ENCODE results near the gene ARRDC3.

The ARRDC3 gene

DNA sequence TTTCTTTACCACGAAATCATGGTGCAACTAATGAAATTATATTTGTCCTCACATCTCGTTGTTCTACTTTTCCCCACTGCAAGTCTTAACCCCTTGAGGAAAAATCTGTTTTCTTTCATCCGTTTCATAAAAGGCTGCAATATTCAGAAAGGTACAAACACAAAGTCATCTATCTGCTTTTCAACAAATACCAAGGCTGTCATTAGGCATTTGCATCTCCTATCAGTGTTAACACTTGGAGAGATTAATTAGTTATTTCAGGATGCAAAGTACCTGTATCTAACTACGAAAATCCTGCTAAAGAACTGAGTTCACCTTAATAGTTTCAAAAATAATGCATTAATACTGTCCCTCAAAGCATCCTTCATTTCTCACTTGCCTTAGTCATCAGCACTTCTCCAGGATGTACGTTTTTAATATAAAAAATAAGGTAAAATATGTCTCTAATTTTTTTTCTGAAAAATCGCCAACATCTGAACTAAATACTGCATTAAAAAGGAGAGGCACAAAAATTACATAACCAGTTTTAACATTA is 1.8 kb downstream of the ARRDC3 start:
- TF ChIP-seq CTCF (IDR thresholded peaks at IDR 0.05; ENCODE audit: low read depth, low read length) (no peak), EZH2phosphoT487 (IDR thresholded peaks at IDR 0.05; ENCODE audit: low read depth) (no peak)
- Histone ChIP-seq H3K36me3 (replicated peaks; ENCODE audit: low read depth, low read length) (peaks cover 17% of the 10 kb centered on the region), H2AFZ (ENCODE audit: low read depth, low read length) (no peak overlapping the region), H3K27me3 (ENCODE audit: low read depth, low read length) (no peaks in the 10 kb centered on the region), H3K4me1 (ENCODE audit: low read length) (peaks cover 11% of the 10 kb centered on the region), H3K9me3 (ENCODE audit: insufficient read depth, low read length) (no peaks in the 10 kb centered on the region), H3K27ac (ENCODE audit: low read length) (peak overlapping the region; percentile 97), H3K9ac (ENCODE audit: low read length) (peak overlapping the region; percentile 83), H3K79me2 (ENCODE audit: low read length) (peaks cover 57% of the 10 kb centered on the region), H4K20me1 (ENCODE audit: insufficient read depth, low read length) (no peaks in the 10 kb centered on the region), H3K4me3 (ENCODE audit: low read length) (peak overlapping the region; percentile 96), H3K4me2 (ENCODE audit: low read length) (peak overlapping the region; percentile 76)

DNA sequence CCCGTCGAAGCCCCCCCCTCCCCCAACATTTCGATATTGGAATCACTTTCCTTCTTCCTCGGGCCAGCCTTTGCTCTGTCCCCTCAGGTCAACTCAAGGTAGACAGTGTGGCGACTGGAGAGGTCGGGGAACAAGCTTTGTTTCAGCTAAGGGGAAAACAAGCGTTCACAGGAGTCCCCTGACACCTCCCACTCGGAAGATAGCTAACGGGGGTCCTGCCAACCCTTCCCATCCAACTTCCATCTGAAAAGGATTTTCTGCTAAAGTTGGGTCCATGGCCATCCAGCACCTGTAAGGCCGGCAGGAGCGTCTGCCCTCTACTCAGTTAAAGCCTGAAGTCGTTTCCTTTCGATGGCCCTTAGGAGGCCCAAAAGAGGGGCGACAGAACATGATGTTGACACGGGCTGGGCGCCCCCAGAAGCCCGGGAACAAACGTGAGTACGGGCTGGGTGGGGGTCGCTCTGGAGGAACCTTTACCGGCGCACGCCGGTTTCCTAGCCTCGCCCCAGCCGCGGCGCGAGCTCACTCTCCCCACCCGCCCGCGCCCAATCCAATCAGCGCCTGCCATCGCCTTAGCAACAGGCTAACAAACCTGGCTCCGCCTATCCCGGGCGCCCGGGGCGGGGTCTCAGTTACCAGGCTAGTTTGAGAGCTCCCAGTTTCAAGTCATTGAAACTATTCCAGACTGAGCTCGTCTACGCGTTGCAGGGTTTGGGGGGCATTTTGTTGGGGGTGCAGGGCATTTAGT is 2.5 kb downstream of the ARRDC3 start:
- Histone ChIP-seq H3K9me3 (ENCODE audit: insufficient read depth, low read length) (no peaks in the 10 kb centered on the region), H2AFZ (ENCODE audit: low read depth, low read length) (no peak overlapping the region), H3K9ac (ENCODE audit: low read length) (peak overlapping the region; percentile 98), H3K27me3 (ENCODE audit: low read depth, low read length) (no peaks in the 10 kb centered on the region), H3K27ac (ENCODE audit: low read length) (peak overlapping the region; percentile 97), H3K4me1 (ENCODE audit: low read length) (peaks cover 11% of the 10 kb centered on the region), H3K4me2 (ENCODE audit: low read length) (peak overlapping the region; percentile 81), H3K4me3 (ENCODE audit: low read length) (peak overlapping the region; percentile 96), H4K20me1 (ENCODE audit: insufficient read depth, low read length) (no peaks in the 10 kb centered on the region), H3K79me2 (ENCODE audit: low read length) (peaks cover 57% of the 10 kb centered on the region), H3K36me3 (replicated peaks; ENCODE audit: low read depth, low read length) (peaks cover 20% of the 10 kb centered on the region)
- no peak for TF ChIP-seq EZH2phosphoT487 (IDR thresholded peaks at IDR 0.05; ENCODE audit: low read depth)
- TF ChIP-seq CTCF (IDR thresholded peaks at IDR 0.05; ENCODE audit: low read depth, low read length): no peak

DNA sequence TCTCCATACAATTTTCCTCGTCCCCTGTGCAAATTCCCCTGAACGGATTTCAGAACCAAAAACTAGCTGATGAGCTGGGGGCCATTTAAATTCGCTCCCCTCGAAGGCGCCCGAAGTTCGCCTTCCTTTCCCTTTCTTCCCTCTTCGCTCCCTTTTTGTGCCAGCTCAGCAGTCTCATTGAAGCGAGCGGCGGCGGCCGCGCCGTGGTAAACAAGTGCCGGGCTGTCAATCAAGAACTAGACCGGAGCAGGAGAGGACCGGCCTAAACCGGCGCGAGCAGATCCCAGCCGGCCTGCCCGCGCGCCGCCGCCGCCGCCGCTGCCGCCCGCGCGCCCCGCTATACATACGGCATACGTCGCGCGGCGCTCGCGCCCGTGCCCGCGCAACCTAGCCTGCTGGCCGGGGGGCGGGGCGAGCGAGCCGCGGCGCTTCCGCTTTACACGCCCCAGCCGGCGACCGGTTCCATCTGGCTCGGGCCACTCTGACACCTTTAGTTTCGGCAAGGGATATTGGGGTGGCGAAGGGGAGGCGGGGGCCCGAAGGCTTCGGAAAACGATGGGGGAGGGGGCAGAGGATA is 3.1 kb downstream of the ARRDC3 start:
- H2AFZ ChIP-seq (ENCODE audit: low read depth, low read length): peak overlapping the region; percentile 66
- no peaks in the 10 kb centered on the region for H3K27me3 ChIP-seq (ENCODE audit: low read depth, low read length)
- peaks cover 57% of the 10 kb centered on the region for H3K79me2 ChIP-seq (ENCODE audit: low read length)
- H3K4me2 ChIP-seq (ENCODE audit: low read length): peak overlapping the region; percentile 81
- no peak for TF ChIP-seq CTCF (IDR thresholded peaks at IDR 0.05; ENCODE audit: low read depth, low read length)
- TF ChIP-seq EZH2phosphoT487 (IDR thresholded peaks at IDR 0.05; ENCODE audit: low read depth): no peak
- peak overlapping the region; percentile 98 for H3K9ac ChIP-seq (ENCODE audit: low read length)
- peaks cover 11% of the 10 kb centered on the region for H3K4me1 ChIP-seq (ENCODE audit: low read length)
- H3K27ac ChIP-seq (ENCODE audit: low read length): peak overlapping the region; percentile 97
- peaks cover 21% of the 10 kb centered on the region for H3K36me3 ChIP-seq (replicated peaks; ENCODE audit: low read depth, low read length)
- H3K9me3 ChIP-seq (ENCODE audit: insufficient read depth, low read length): no peaks in the 10 kb centered on the region
- H3K4me3 ChIP-seq (ENCODE audit: low read length): peak overlapping the region; percentile 96
- H4K20me1 ChIP-seq (ENCODE audit: insufficient read depth, low read length): no peaks in the 10 kb centered on the region

DNA sequence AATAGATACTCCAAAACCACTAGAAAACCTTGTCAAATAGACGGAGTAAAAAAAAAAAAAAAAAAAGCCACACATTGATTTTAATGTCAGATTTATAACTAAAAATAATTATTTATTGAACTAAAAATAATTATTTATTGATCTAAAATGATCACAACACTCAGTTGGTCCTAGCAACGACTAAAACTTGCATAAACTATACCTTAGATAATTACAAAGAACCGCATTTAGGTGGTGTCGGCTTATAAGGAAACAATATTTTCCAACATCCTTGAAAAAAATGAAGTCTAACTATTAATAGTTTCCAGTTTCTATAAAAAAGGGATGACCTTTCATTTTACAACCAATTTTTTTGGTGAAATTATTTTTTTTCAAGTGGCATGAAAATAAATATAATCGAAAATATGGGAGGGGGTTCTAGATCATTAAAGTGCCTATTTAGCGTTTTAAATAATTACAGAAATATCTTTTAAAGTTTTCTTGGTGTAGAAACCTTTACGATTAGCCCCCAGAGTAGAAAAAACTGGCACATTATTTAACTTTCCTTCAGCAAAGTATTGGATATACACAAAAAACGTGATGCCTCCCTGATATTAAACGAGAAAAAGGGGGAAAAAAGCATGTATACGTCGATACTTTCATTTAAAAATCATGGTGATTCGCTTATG is 3.7 kb downstream of the ARRDC3 start:
- no peaks in the 10 kb centered on the region for H3K9me3 ChIP-seq (ENCODE audit: insufficient read depth, low read length)
- peaks cover 27% of the 10 kb centered on the region for H3K36me3 ChIP-seq (replicated peaks; ENCODE audit: low read depth, low read length)
- no peaks in the 10 kb centered on the region for H3K27me3 ChIP-seq (ENCODE audit: low read depth, low read length)
- no peak for TF ChIP-seq CTCF (IDR thresholded peaks at IDR 0.05; ENCODE audit: low read depth, low read length)
- no peak for TF ChIP-seq EZH2phosphoT487 (IDR thresholded peaks at IDR 0.05; ENCODE audit: low read depth)
- peak overlapping the region; percentile 88 for H3K4me3 ChIP-seq (ENCODE audit: low read length)
- peak overlapping the region; percentile 97 for H3K27ac ChIP-seq (ENCODE audit: low read length)
- no peaks in the 10 kb centered on the region for H4K20me1 ChIP-seq (ENCODE audit: insufficient read depth, low read length)
- peak overlapping the region; percentile 66 for H2AFZ ChIP-seq (ENCODE audit: low read depth, low read length)
- peaks cover 57% of the 10 kb centered on the region for H3K79me2 ChIP-seq (ENCODE audit: low read length)
- peak overlapping the region; percentile 97 for H3K9ac ChIP-seq (ENCODE audit: low read length)
- peaks cover 7% of the 10 kb centered on the region for H3K4me1 ChIP-seq (ENCODE audit: low read length)
- H3K4me2 ChIP-seq (ENCODE audit: low read length): peak overlapping the region; percentile 59

Measured in OCI-LY3 (cell line).